ENCODE data around the gene CACFD1. TPM values are rescaled to one million over a fixed set of nuclear protein-coding genes. Genes with fewer than 3 reads are reported as not detected.

CACFD1 gene
- total RNA-seq, 1 experiment from 2014 or later, result 27.0 TPM

DNA sequence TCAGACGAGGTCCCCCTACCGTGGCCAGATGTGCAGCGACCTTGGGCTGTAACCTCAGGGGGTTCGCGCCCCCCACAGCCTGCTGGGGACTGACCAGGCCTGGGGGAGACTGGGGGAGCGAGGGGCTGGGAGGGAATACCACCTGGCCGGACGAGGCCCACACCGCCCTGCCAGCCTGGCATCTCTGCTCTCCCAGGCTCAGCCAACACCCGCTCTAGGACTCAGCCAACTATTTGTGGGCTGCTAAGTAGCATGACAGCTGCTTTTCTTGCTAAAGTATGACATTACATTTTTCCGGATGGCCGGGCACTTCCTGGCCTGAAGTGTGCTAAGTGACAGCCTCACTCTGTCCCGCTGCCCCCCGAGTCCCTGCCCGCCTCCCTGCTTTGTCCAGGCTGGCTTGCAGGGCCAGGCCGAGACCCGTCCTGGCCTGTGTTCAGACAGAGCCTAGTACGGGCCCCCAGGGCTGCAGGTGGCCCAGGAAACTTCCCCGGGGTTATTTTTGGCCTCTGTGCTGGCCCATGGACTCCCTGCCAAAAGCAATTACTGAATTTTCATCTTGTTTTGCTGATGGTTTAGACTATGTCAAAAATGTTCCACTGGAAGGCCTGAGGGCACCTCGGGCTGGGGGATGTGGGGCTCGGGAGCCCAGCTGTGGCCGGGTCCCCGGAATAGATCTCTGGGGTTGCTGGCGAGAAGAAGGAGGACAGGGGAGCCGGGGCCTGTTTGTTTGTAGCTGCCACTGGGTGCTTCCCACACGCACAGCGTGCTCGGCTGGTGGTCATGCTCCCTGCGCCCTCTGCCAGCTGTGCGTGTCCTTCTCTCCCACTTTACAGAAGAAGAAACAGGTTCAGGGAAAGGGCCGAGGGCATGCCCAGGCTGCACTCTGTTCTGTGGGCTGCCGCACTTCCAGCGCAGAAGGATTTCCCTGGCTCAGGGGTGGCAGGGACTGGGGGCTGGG, 32.6 kb downstream of the CACFD1 start:
- Histone ChIP-seq H3K9me3 (no peaks in the 10 kb centered on the region), H3K36me3 (ENCODE audit: control insufficient read depth, insufficient read depth, low read length) (no peaks in the 10 kb centered on the region), H3K4me1 (no peaks in the 10 kb centered on the region), H3K4me3 (ENCODE audit: low read depth, low read length) (no peak overlapping the region), H3K27me3 (replicated peaks; ENCODE audit: control insufficient read depth, insufficient read depth, low read length) (no peaks in the 10 kb centered on the region)
- Mint-ChIP-seq H3K4me1 (ENCODE audit: low read depth, unreplicated experiment) (no peaks in the 10 kb centered on the region), H3K4me3 (ENCODE audit: unreplicated experiment) (no peak overlapping the region), H3K36me3 (ENCODE audit: insufficient read depth, unreplicated experiment) (no peaks in the 10 kb centered on the region), H3K27ac (ENCODE audit: unreplicated experiment) (no peak overlapping the region), H3K9me3 (ENCODE audit: unreplicated experiment) (no peaks in the 10 kb centered on the region), H3K27me3 (ENCODE audit: insufficient read depth, unreplicated experiment) (no peaks in the 10 kb centered on the region)
- intact Hi-C loops (cut with micrococcal nuclease; ENCODE audit: unreplicated experiment), result no loop called here
- TF ChIP-seq CTCF (IDR thresholded peaks at IDR 0.05; ENCODE audit: insufficient read depth in 1 of 2, low read depth in 1 of 2, low read length in 1 of 2, severe bottlenecking in 1 of 2, unreplicated experiment in 1 of 2), result no peak
- POLR2A ChIA-PET, result no interaction called here
- no peak for DNase-seq
- no TSS peak for BruUV-seq (replicated peaks)
- CTCF ChIA-PET, result no interaction called here

DNA sequence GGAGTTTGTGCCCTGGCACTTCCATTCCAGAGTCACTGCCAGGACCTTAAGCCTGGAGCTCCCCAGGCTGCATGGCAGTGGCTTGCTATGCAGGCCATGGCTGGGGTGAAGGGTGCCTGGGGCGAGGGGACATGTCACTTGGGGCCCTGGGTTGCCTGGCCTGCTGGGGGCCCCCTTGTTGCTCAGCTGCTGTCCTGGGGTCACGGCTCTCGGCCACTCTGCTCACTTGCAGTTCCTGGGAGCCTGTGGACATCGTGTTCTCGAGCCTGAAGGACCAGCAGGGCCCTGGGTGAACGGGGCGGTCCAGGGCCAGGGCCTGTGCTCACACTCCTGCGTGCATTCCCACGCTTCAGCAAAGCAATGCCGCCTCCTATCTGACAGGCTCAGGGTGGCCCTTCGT, 33.6 kb downstream of the CACFD1 start:
- Mint-ChIP-seq H3K9me3 (ENCODE audit: unreplicated experiment) (no peaks in the 10 kb centered on the region), H3K36me3 (ENCODE audit: insufficient read depth, unreplicated experiment) (no peaks in the 10 kb centered on the region), H3K27ac (ENCODE audit: unreplicated experiment) (no peak overlapping the region), H3K4me3 (ENCODE audit: unreplicated experiment) (no peak overlapping the region), H3K4me1 (ENCODE audit: low read depth, unreplicated experiment) (no peaks in the 10 kb centered on the region), H3K27me3 (ENCODE audit: insufficient read depth, unreplicated experiment) (no peaks in the 10 kb centered on the region)
- no TSS peak for BruUV-seq (replicated peaks)
- intact Hi-C loops (cut with micrococcal nuclease; ENCODE audit: unreplicated experiment), result no loop called here
- DNase-seq, result no peak
- Histone ChIP-seq H3K4me3 (ENCODE audit: low read depth, low read length) (no peak overlapping the region), H3K27me3 (replicated peaks; ENCODE audit: control insufficient read depth, insufficient read depth, low read length) (no peaks in the 10 kb centered on the region), H3K9me3 (no peaks in the 10 kb centered on the region), H3K36me3 (ENCODE audit: control insufficient read depth, insufficient read depth, low read length) (no peaks in the 10 kb centered on the region), H3K4me1 (no peaks in the 10 kb centered on the region)
- ChIA-PET CTCF (no interaction called here), POLR2A (no interaction called here)
- no peak for TF ChIP-seq CTCF (IDR thresholded peaks at IDR 0.05; ENCODE audit: insufficient read depth in 1 of 2, low read depth in 1 of 2, low read length in 1 of 2, severe bottlenecking in 1 of 2, unreplicated experiment in 1 of 2)

- Mint-ChIP-seq H3K27ac (ENCODE audit: unreplicated experiment) (no peak overlapping the region), H3K9me3 (ENCODE audit: unreplicated experiment) (no peaks in the 10 kb centered on the region), H3K27me3 (ENCODE audit: insufficient read depth, unreplicated experiment) (no peaks in the 10 kb centered on the region), H3K36me3 (ENCODE audit: insufficient read depth, unreplicated experiment) (no peaks in the 10 kb centered on the region), H3K4me1 (ENCODE audit: low read depth, unreplicated experiment) (no peaks in the 10 kb centered on the region), H3K4me3 (ENCODE audit: unreplicated experiment) (no peak overlapping the region)
- Histone ChIP-seq H3K27me3 (replicated peaks; ENCODE audit: control insufficient read depth, insufficient read depth, low read length) (no peaks in the 10 kb centered on the region), H3K4me1 (peaks cover 4% of the 10 kb centered on the region), H3K36me3 (ENCODE audit: control insufficient read depth, insufficient read depth, low read length) (no peaks in the 10 kb centered on the region), H3K9me3 (no peaks in the 10 kb centered on the region), H3K4me3 (ENCODE audit: low read depth, low read length) (no peak overlapping the region)
- no peak for TF ChIP-seq CTCF (IDR thresholded peaks at IDR 0.05; ENCODE audit: insufficient read depth in 1 of 2, low read depth in 1 of 2, low read length in 1 of 2, severe bottlenecking in 1 of 2, unreplicated experiment in 1 of 2)
- ChIA-PET POLR2A (no interaction called here), CTCF (interaction anchor here (1.2 kb wide), 1 partner anchor 308 kb away, joined by 4 read pairs; no protein-coding TSS in a partner anchor)
- intact Hi-C loops (cut with micrococcal nuclease; ENCODE audit: unreplicated experiment), result no loop called here
- no peak for DNase-seq
- BruUV-seq (replicated peaks), result no TSS peak
These were observed 34.2 kb downstream of the CACFD1 start for GRCh38 chr9:133493845-133494540.
